Amniotic stem cell (primary cell): ENCODE results near the gene EHMT2.
A peak's percentile ranks its signal among the peaks of the same experiment; 100 is the strongest.
"Not testable (repeated sequence)": the region's sequence is repeated elsewhere in the genome, so short reads cannot be mapped to it uniquely, and the experiment has no call there.

Source experiments
- DNase-seq: peaks from one replicate; lab custom pipeline; 2025; lab: John Stamatoyannopoulos, UW

The EHMT2 gene

DNA sequence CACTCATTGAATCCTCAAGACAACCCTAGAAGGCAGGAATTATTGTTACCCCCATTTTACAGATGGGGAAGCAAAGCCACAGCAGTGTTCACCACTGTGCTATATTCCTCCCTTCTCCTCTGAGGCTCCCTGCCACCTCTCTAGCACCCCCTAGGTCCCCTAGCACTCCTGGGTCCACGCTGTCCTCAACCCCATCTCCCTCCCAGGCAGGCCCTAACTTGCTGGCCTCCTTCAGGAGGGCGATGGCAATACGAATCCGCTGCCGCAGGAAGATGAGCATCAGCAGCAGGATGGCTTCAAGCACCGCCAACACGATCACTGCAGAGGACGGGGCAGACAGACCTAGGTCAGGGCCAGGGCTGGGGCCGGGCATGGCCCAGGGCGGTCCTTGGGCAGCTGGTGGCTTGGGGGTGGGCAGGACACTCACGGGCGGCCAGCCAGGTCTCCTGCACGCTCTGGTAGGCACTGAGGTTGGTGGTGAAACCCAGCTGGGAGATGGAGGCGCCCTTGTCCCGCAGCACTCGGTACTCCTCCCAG is 27.0 kb downstream of the EHMT2 start:
- DNase-seq, result no peak

- DNase-seq, result no peak
Measured at GRCh38 chr6:31869343-31869742, 28.2 kb downstream of the EHMT2 start.

- DNase-seq, result not testable (repeated sequence)
Measured at GRCh38 chr6:31868658-31868971, 28.9 kb downstream of the EHMT2 start.

- DNase-seq, result no peak
Measured at GRCh38 chr6:31865205-31866118, 32.0 kb downstream of the EHMT2 start.

- DNase-seq, result no peak
Measured at GRCh38 chr6:31864818-31865204, 32.7 kb downstream of the EHMT2 start.

DNA sequence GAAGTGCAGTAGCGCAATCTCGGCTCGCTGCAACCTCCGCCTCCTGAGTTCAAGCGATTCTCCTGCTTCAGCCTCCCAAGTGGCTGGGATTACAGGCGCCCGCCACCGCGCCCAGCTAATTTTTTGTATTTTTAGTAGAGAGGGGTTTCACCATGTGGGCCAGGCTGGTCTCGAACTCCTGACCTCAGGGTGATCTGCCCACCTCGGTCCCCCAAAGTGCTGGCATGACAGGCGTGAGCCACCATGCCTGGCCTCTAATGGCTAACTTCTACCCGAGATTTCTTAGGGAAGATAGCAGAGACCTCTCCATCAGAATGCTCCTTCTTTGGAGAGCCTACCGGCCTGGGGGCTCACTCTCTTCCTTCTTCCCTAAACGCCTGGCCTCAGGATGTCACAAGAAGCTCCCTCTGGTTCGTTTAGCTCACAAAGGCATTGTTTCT is 33.4 kb downstream of the EHMT2 start:
- not testable (repeated sequence) for DNase-seq

GRCh38 chr6:31862344-31863235 is 34.9 kb downstream of the EHMT2 start, which contains the start of gene NEU1:
Gene NEU1, minus strand, starts transcription at chr6:31862821. Its CDS starts 45 bp downstream, at chr6:31862776.
- peak; percentile 100 for DNase-seq

DNA sequence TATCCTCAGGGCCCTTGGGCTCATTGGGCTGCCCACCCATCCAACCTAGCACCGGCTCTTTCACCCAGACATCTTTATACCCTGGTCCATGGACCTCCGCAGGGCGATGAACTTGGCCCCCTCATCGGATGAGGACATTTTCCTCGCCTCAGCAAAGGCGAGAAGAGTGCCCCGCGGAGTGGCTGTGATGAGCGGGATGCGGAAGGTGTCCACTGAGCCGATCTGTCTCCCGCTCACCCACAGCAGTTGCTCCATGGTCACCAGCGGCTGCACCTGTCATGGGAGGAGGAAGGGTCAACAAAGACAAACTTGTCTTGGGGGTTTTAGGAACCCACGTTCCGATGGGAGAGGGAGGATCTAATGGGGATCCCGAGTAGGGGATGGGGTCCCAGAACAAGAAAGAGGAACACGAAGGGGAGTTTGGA is 35.6 kb downstream of the EHMT2 start:
- DNase-seq, result no peak

- DNase-seq, result no peak
Measured at GRCh38 chr6:31861150-31861549, 36.3 kb downstream of the EHMT2 start.

GRCh38 chr6:31860349-31860748 is 37.1 kb downstream of the EHMT2 start:
- DNase-seq, result no peak

- no peak for DNase-seq
Measured at GRCh38 chr6:31859923-31860322, 37.6 kb downstream of the EHMT2 start.

- DNase-seq, result no peak
Measured at GRCh38 chr6:31858707-31859106, 38.8 kb downstream of the EHMT2 start.

- not testable (repeated sequence) for DNase-seq
Measured at GRCh38 chr6:31857774-31858173, 39.7 kb downstream of the EHMT2 start.

DNA sequence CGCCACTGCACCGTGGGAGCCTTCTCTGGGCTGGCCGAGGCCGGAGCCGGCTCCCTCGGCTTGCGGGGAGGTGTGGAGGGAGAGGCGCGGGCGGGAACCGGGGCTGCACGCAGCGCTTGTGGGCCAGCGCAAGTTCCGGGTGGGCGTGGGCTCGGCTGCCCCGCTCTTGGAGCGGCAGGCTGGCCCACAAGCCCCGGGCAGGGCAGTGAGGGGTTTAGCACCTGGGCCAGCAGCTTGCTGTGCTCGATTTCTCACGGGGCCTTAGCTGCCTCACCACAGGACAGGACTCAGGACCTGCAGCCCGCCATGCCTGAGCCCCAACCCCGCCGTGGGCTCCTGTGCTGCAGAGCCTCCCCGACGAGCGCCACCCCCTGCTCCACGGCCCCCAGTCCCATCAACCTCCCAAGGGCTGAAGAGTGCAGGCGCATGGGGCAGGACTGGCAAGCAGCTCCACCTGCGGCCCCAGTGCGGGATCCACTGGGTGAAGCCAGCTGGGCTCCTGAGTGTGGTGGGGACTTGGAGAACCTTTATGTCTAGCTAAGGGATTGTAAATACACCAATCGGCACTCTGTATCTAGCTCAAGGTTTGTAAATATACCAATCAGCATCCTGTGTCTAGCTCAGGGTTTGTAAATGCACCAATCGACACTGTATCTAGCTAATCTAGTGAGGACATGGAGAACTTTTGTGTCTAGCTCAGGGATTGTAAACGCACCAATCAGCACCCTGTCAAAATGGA is 45.3 kb downstream of the EHMT2 start:
- DNase-seq, result not testable (repeated sequence)

- no peak for DNase-seq
Measured at GRCh38 chr6:31851485-31851832, 46.0 kb downstream of the EHMT2 start.

DNA sequence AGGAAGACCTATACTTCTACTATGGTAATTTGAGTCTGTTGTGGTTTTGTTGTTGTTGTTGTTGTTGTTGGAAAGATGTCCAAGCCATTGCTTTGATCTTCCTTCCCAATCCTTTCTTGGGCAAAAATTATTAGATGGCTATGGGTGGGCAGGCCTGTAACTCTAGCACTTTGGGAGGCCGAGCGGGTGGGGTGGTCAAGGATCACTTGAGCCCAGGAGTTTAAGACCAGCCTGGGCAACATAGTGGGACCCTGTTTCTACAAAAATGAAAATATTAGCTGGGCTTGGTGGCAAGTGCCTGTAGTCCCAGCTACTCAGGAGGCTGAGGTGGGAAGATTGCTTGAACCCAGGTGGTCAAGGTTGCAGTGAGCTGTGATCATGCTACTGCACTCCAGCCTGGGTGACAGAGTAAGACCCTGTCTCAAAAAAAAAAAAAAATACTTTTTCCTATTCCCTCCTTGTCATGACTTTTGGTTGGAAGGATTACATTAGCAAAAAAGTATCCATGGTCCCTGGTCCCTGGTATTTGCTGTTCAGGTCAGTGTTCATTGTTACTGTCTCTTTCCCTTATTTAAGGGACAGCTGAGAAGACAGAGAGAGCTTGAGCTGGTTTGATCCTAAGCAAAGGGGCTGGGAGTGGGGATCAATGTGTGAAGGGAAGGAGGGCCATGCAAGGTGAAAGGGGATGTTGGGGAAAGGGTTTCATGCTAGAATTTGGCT is 46.6 kb downstream of the EHMT2 start:
- no peak for DNase-seq

GRCh38 chr6:31847276-31847978 is 50.1 kb downstream of the EHMT2 start:
- DNase-seq, result no peak

DNA sequence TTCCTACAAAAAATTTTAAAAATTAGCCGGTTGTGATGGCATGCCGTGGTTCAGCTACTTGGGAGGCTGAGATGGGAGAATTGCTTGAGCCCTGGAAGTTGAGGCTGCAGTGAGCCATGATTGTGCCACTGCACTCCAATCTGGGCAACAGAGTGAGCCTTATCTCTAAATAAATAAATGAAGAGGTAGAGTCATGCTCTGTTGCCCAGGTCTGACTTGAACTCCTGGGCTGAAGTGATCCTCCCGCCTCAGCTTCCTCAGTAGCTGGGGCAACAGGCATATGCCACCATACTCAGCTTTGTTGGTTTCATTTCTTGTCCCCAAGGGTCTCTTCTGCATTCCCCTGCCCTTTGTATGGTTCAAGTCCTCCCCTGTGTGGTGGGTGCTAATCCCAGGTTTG is 53.0 kb downstream of the EHMT2 start:
- no peak for DNase-seq

DNA sequence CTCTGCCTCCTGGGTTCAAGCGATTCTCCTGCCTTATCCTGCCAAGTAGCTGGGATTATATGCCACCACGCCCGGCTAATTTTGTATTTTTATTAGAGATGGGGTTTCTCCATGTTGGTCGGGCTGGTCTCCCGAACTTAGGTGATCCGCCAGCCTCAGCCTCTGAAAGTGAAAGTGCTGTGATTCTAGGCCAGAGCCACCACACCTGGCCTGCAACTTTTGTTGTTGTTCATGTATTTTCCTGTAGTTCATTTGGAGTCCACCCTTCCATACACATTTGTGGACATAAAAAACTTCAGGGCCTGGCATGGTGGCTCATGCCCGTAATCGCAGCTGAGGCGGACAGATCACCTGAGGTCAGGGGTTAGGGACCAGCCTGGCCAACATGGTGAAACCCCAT is 55.4 kb downstream of the EHMT2 start:
- no peak for DNase-seq

- DNase-seq, result not testable (repeated sequence)
Measured at GRCh38 chr6:31839779-31840126, 57.7 kb downstream of the EHMT2 start.

DNA sequence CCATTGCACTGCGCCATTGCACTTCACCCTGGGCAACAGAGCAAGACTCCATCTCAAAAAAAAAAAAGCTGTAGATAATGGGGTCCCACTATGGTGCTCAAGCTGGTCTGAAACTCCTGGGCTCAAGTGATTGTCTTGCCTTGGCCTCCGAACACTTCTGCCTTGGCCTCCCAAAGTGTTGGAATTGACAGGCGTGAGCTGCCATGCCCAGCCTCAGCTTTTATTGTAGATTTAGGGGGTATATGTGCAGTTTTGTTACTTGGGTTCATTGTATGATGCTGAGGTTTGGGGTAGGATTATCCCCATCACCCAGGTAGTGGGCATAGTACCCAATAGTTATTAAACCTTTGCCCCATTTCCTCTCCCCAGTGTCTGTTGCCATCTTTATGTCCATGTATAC is 58.5 kb downstream of the EHMT2 start:
- no peak for DNase-seq
